Measurements from ENCODE around the gene HIVEP1. TPM values are rescaled to one million over a fixed set of nuclear protein-coding genes. Genes with fewer than 3 reads are reported as not detected.

HIVEP1 gene
- total and polyA plus RNA-seq, 2 of the 8 experiments (the other 6 are each of a cell fraction or from before 2014, with no cell fraction given): 22.6 to 23.1 TPM

- H2AFZ ChIP-seq (ENCODE audit: low read length): no peak overlapping the region
- H3K36me3 ChIP-seq (ENCODE audit: control insufficient read depth in 2 of 4, insufficient read depth in 4 of 4, low read length in 3 of 4): peaks cover 0 to 19% (median 0%) of the 10 kb centered on the region in 4 experiments; a peak in 4 of 8 replicates
- ChIA-PET POLR2A (ENCODE audit: partially characterized antibody) (no interaction called here), CTCF (ENCODE audit: partially characterized antibody) (interaction anchor here (1.1 to 1.2 kb wide), 2 partner anchors 11 to 250 kb away, joined by 3 to 4 read pairs; no protein-coding TSS in a partner anchor)
- H3K9ac ChIP-seq (replicated peaks in 1 of 4; ENCODE audit: extremely low read depth in 1 of 4, low read depth in 3 of 4, low read length in 3 of 4): no peak overlapping the region
- H4K8ac ChIP-seq (ENCODE audit: extremely low read depth, insufficient read depth, low read length): no peak overlapping the region
- H3K4me2 ChIP-seq (ENCODE audit: insufficient read depth in 1 of 2, low read depth in 2 of 2, low read length in 2 of 2): no peak overlapping the region
- H3K27ac ChIP-seq (ENCODE audit: low read depth, low read length): no peak overlapping the region
- H2BK5ac ChIP-seq (ENCODE audit: low read depth, low read length): no peak overlapping the region
- no peak overlapping the region for H3K23ac ChIP-seq (ENCODE audit: insufficient read length)
- DNase-seq (ENCODE audit: low read depth in 1 of 2, low spot score in 2 of 2): no peak
- no peak for FAIRE-seq
- peaks cover 3% of the 10 kb centered on the region for H3K79me1 ChIP-seq (ENCODE audit: low read depth, low read length)
- no peak overlapping the region for H4K91ac ChIP-seq (replicated peaks; ENCODE audit: insufficient read length, low read length)
- no peak overlapping the region for H3K14ac ChIP-seq (ENCODE audit: insufficient read length)
- no peaks in the 10 kb centered on the region for H3K23me2 ChIP-seq (ENCODE audit: low read depth, low read length)
- no peaks in the 10 kb centered on the region for H3K27me3 ChIP-seq (replicated peaks in 1 of 4; ENCODE audit: control insufficient read depth in 3 of 4, extremely low read depth in 1 of 4, insufficient read depth in 3 of 4, low read length in 3 of 4)
- H2BK12ac ChIP-seq (ENCODE audit: low read depth, low read length): no peak overlapping the region
- H3K18ac ChIP-seq (ENCODE audit: extremely low read depth, low read length): no peak overlapping the region
- no peak overlapping the region for H3K4ac ChIP-seq (replicated peaks; ENCODE audit: insufficient read length, low read depth, low read length)
- H2BK20ac ChIP-seq (ENCODE audit: low read length): no peak overlapping the region
- no peak overlapping the region for H2AK5ac ChIP-seq (ENCODE audit: low read depth, low read length)
- no peak overlapping the region for H4K5ac ChIP-seq (ENCODE audit: insufficient read length, low read depth, low read length)
- no peak overlapping the region for H2BK15ac ChIP-seq (ENCODE audit: low read length)
- H3K9me3 ChIP-seq (ENCODE audit: insufficient read depth in 2 of 2, low read depth in 1 of 2, low read length in 1 of 2): no peaks in the 10 kb centered on the region
- 98% methylated on average over 4 of the region's 4 CpGs; no CpG with 5 or more reads in 1 of the 2 experiments for WGBS, 2 experiments (ENCODE audit: extremely low coverage in 1 of 2, insufficient coverage in 1 of 2, insufficient read length in 1 of 2, insufficient replicate concordance in 2 of 2, low coverage in 1 of 2, low lambda C conversion rate in 2 of 2, missing lambda C conversion rate in 1 of 2)
- peaks cover 3 to 97% of the 10 kb centered on the region in 2 experiments; a peak in 3 of 4 replicates for H3K79me2 ChIP-seq (ENCODE audit: control insufficient read depth in 1 of 2, insufficient read depth in 2 of 2, low read length in 2 of 2)
- H3K4me3 ChIP-seq (ENCODE audit: extremely low read depth in 1 of 4, insufficient read depth in 2 of 4, low read depth in 3 of 4, low read length in 4 of 4): no peak overlapping the region
- peaks cover 0 to 4% of the 10 kb centered on the region in 2 experiments for H4K20me1 ChIP-seq (replicated peaks in 1 of 2; ENCODE audit: control insufficient read depth in 1 of 2, insufficient read depth in 2 of 2, low read length in 2 of 2)
- no peak overlapping the region for H3K56ac ChIP-seq (replicated peaks; ENCODE audit: insufficient read length, low read depth, low read length)
- no peak overlapping the region for H2BK120ac ChIP-seq (replicated peaks; ENCODE audit: low read depth, low read length)
- peaks cover 0 to 2% (median 0%) of the 10 kb centered on the region in 4 experiments; a peak in 1 of 7 replicates for H3K4me1 ChIP-seq (replicated peaks in 1 of 4; ENCODE audit: control insufficient read depth in 3 of 4, insufficient read depth in 4 of 4, low read length in 3 of 4)
- no peak for TF ChIP-seq ASH2L (IDR thresholded peaks at IDR 0.05; ENCODE audit: low read length)
- no peak for TF ChIP-seq TBP (IDR thresholded peaks at IDR 0.05; ENCODE audit: low read depth, low read length)
- no peak for TF ChIP-seq EP300 (IDR thresholded peaks at IDR 0.05; ENCODE audit: borderline replicate concordance in 1 of 2, low read depth in 2 of 2, low read length in 2 of 2)
- TF ChIP-seq, protein P1, sequence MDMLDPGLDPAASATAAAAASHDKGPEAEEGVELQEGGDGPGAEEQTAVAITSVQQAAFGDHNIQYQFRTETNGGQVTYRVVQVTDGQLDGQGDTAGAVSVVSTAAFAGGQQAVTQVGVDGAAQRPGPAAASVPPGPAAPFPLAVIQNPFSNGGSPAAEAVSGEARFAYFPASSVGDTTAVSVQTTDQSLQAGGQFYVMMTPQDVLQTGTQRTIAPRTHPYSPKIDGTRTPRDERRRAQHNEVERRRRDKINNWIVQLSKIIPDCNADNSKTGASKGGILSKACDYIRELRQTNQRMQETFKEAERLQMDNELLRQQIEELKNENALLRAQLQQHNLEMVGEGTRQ (IDR thresholded peaks at IDR 0.05; ENCODE audit: low read length): no peak
- TF ChIP-seq ATF2 (IDR thresholded peaks at IDR 0.05; ENCODE audit: low read length): no peak
- TF ChIP-seq TEAD4 (IDR thresholded peaks at IDR 0.05; ENCODE audit: low read depth, low read length): no peak
- no peak for TF ChIP-seq SAP30 (IDR thresholded peaks at IDR 0.05; ENCODE audit: insufficient read depth, insufficient replicate concordance, low read length)
- no peak for TF ChIP-seq SUZ12 (IDR thresholded peaks at IDR 0.05; ENCODE audit: low read length)
- TF ChIP-seq GABPA (IDR thresholded peaks at IDR 0.05; ENCODE audit: borderline replicate concordance, insufficient read depth, low read length): no peak
These were observed 12.8 kb downstream of the HIVEP1 start for GRCh38 chr6:12024699-12025434.
